H1 (cell line): ENCODE data around the gene MRPS15. TPM values are rescaled to one million over a fixed set of nuclear protein-coding genes. Genes with fewer than 3 reads are reported as not detected.
A peak's percentile ranks its signal among the peaks of the same experiment; 100 is the strongest.

Experiments
- CTCF ChIA-PET: fragments of 300-600 bp; sonication (Branson Sonifier 250); formaldehyde crosslinking; loops from one replicate; lab custom pipeline; 2021; ENCODE audit not compliant: partially characterized antibody; lab: Charles Lee
- POLR2A ChIA-PET: fragments of 300-600 bp; sonication (Branson Sonifier 250); formaldehyde crosslinking; loops from one replicate; lab custom pipeline; 2021; ENCODE audit warnings: inconsistent platforms; ENCODE audit not compliant: partially characterized antibody; lab: Charles Lee
- DNase-seq, 2 experiments: peaks; one replicate each; pipeline versions ENCODE4 v3.0.0 to v3.0.0-alpha.2; 2010 to 2022; ENCODE audit warnings: low spot score in 2 of 2, low read depth in 1 of 2, mixed read lengths in 1 of 2
- FAIRE-seq: peaks from 2 replicates; lab custom pipeline; 2011; peaks lifted over from hg19 to GRCh38; lab: Jason Lieb, UNC
- H2AFZ ChIP-seq: 2 replicates; pipeline ENCODE4 v1.8.1; 2012; ENCODE audit warnings: low read length, inconsistent platforms
- H2AK5ac ChIP-seq: 2 replicates; pipeline ENCODE4 v1.6.1; 2013; ENCODE audit warnings: low read depth, low read length
- H2BK120ac ChIP-seq: replicated peaks from 2 replicates; pipeline ENCODE3; 2013; ENCODE audit warnings: low read depth, low read length, inconsistent platforms
- H2BK12ac ChIP-seq: 2 replicates; pipeline ENCODE4 v1.6.1; 2013; ENCODE audit warnings: low read depth, low read length
- H2BK15ac ChIP-seq: 2 replicates; pipeline ENCODE4 v1.6.1; 2013; ENCODE audit warnings: low read length
- H2BK20ac ChIP-seq: 2 replicates; pipeline ENCODE4 v1.6.1; 2013; ENCODE audit warnings: low read length
- H2BK5ac ChIP-seq: 2 replicates; pipeline ENCODE4 v1.6.1; 2013; ENCODE audit warnings: low read depth, low read length
- H3K14ac ChIP-seq: 2 replicates; pipeline ENCODE4 v1.6.1; 2013; ENCODE audit warnings: inconsistent platforms; ENCODE audit not compliant: insufficient read length
- H3K18ac ChIP-seq: 2 replicates; pipeline ENCODE4 v1.6.1; 2013; ENCODE audit warnings: low read length; ENCODE audit errors: extremely low read depth
- H3K23ac ChIP-seq: 2 replicates; pipeline ENCODE4 v1.6.1; 2013; ENCODE audit warnings: inconsistent platforms; ENCODE audit not compliant: insufficient read length
- H3K23me2 ChIP-seq: 2 replicates; pipeline ENCODE4 v1.6.1; 2013; ENCODE audit warnings: low read depth, low read length
- H3K27ac ChIP-seq: 2 replicates; pipeline ENCODE4 v1.6.1; 2011; ENCODE audit warnings: low read depth, low read length, inconsistent platforms
- H3K27me3 ChIP-seq, 4 experiments: replicated peaks in 1 of 4; 1 replicate in 1 of 4; 2 replicates in 3 of 4; pipeline versions ENCODE4 v1.6.1 to v1.8.1; 2011 to 2013; ENCODE audit warnings: low read length in 3 of 4, mild to moderate bottlenecking in 3 of 4, inconsistent platforms in 2 of 4, mixed read lengths in 2 of 4, moderate library complexity in 1 of 4; ENCODE audit not compliant: control insufficient read depth in 3 of 4, insufficient read depth in 3 of 4; ENCODE audit errors: extremely low read depth in 1 of 4
- H3K36me3 ChIP-seq, 4 experiments: 2 replicates each; pipeline versions ENCODE4 v1.6.1 to v1.8.1; 2011 to 2013; ENCODE audit warnings: mild to moderate bottlenecking in 4 of 4, low read length in 3 of 4, moderate library complexity in 2 of 4, control low read depth in 1 of 4, inconsistent platforms in 1 of 4; ENCODE audit not compliant: insufficient read depth in 4 of 4, control insufficient read depth in 2 of 4
- H3K4ac ChIP-seq: replicated peaks from 2 replicates; pipeline ENCODE3; 2013; ENCODE audit warnings: low read length, low read depth, mixed read lengths, inconsistent platforms; ENCODE audit not compliant: insufficient read length
- H3K4me1 ChIP-seq, 4 experiments: replicated peaks in 1 of 4; 1 replicate in 1 of 4; 2 replicates in 3 of 4; pipeline versions ENCODE4 v1.6.1 to v1.8.1; 2011 to 2013; ENCODE audit warnings: low read length in 3 of 4, inconsistent platforms in 2 of 4, mixed read lengths in 1 of 4; ENCODE audit not compliant: insufficient read depth in 4 of 4, control insufficient read depth in 3 of 4
- H3K4me2 ChIP-seq, 2 experiments: 2 replicates each; pipeline versions ENCODE4 v1.6.1 to v1.8.1; 2011 to 2013; ENCODE audit warnings: low read depth in 2 of 2, low read length in 2 of 2, control low read depth in 1 of 2, inconsistent platforms in 1 of 2, mild to moderate bottlenecking in 1 of 2; ENCODE audit not compliant: insufficient read depth in 1 of 2
- H3K4me3 ChIP-seq, 4 experiments: fragments of 200-600, 300-600 bp in 1 of 4; sonication (generic), shearing (Covaris generic), sonication (Bioruptor Twin) in 1 of 4; 2 replicates each; pipeline versions ENCODE4 v1.5.1 to v1.8.1; 2011 to 2016; ENCODE audit warnings: low read length in 4 of 4, low read depth in 3 of 4, control low read depth in 2 of 4, inconsistent platforms in 2 of 4, mild to moderate bottlenecking in 2 of 4, mixed read lengths in 1 of 4, moderate library complexity in 1 of 4; ENCODE audit not compliant: insufficient read depth in 2 of 4; ENCODE audit errors: extremely low read depth in 1 of 4
- H3K56ac ChIP-seq: replicated peaks from 2 replicates; pipeline ENCODE3; 2013; ENCODE audit warnings: low read depth, mild to moderate bottlenecking, mixed read lengths, low read length, inconsistent platforms; ENCODE audit not compliant: insufficient read length
- H3K79me1 ChIP-seq: 2 replicates; pipeline ENCODE4 v1.6.1; 2013; ENCODE audit warnings: low read depth, low read length, control low read depth
- H3K79me2 ChIP-seq, 2 experiments: 2 replicates each; pipeline versions ENCODE4 v1.6.1 to v1.8.1; 2012 to 2013; ENCODE audit warnings: low read length in 2 of 2, mild to moderate bottlenecking in 2 of 2, inconsistent platforms in 1 of 2; ENCODE audit not compliant: insufficient read depth in 2 of 2, control insufficient read depth in 1 of 2
- H3K9ac ChIP-seq, 4 experiments: replicated peaks in 1 of 4; 1 replicate in 1 of 4; 2 replicates in 3 of 4; pipeline versions ENCODE4 v1.6.1 to v1.8.1; 2011 to 2013; ENCODE audit warnings: low read depth in 3 of 4, low read length in 3 of 4, control low read depth in 2 of 4, mild to moderate bottlenecking in 2 of 4, moderate library complexity in 2 of 4, inconsistent platforms in 1 of 4; ENCODE audit errors: extremely low read depth in 1 of 4
- H3K9me3 ChIP-seq, 2 experiments: 2 replicates each; pipeline versions ENCODE4 v1.6.1 to v1.8.1; 2012 to 2013; ENCODE audit warnings: mild to moderate bottlenecking in 2 of 2, moderate library complexity in 2 of 2, control low read depth in 1 of 2, inconsistent platforms in 1 of 2, low read depth in 1 of 2, low read length in 1 of 2, mixed read lengths in 1 of 2; ENCODE audit not compliant: insufficient read depth in 2 of 2
- H4K20me1 ChIP-seq, 2 experiments: replicated peaks in 1 of 2; 2 replicates each; pipeline versions ENCODE3 to v1.8.1; 2011 to 2013; ENCODE audit warnings: inconsistent platforms in 2 of 2, low read length in 2 of 2, mild to moderate bottlenecking in 1 of 2; ENCODE audit not compliant: insufficient read depth in 2 of 2, control insufficient read depth in 1 of 2
- H4K5ac ChIP-seq: 2 replicates; pipeline ENCODE4 v1.6.1; 2013; ENCODE audit warnings: low read length, low read depth, mixed read lengths, inconsistent platforms; ENCODE audit not compliant: insufficient read length
- H4K8ac ChIP-seq: 2 replicates; pipeline ENCODE4 v1.8.0; 2013; ENCODE audit warnings: mild to moderate bottlenecking, moderate library complexity, low read length, inconsistent platforms; ENCODE audit not compliant: insufficient read depth; ENCODE audit errors: extremely low read depth
- H4K91ac ChIP-seq: replicated peaks from 2 replicates; pipeline ENCODE3; 2013; ENCODE audit warnings: low read length, mixed read lengths, inconsistent platforms; ENCODE audit not compliant: insufficient read length
- PHF8 ChIP-seq: fragments of 200-600 bp; sonication (generic); conservative IDR thresholded peaks from 2 replicates; pipeline ENCODE4 v1.7.1; 2012; ENCODE audit warnings: low read depth, mild to moderate bottlenecking, inconsistent platforms, low read length, moderate library complexity
- RAD21 ChIP-seq, 2 experiments: IDR thresholded peaks in 1 of 2; conservative IDR thresholded peaks in 1 of 2; 2 replicates each; pipeline ENCODE4 v1.6.1; 2011; ENCODE audit warnings: low read depth in 2 of 2, low read length in 2 of 2, improper control_type of control experiment in 1 of 2, inconsistent platforms in 1 of 2, mild to moderate bottlenecking in 1 of 2, moderate library complexity in 1 of 2
- WGBS, 2 experiments: shearing (Covaris generic) in 1 of 2; methylation state at CpG; one replicate each; pipeline versions ENCODE4 v1.1.6 to v1.1.7; 2013 to 2015; ENCODE audit warnings: low lambda C conversion rate in 2 of 2, mixed read lengths in 2 of 2, inconsistent platforms in 1 of 2, low coverage in 1 of 2, missing lambda C conversion rate in 1 of 2; ENCODE audit not compliant: insufficient replicate concordance in 2 of 2, insufficient coverage in 1 of 2, insufficient read length in 1 of 2; ENCODE audit errors: extremely low coverage in 1 of 2, missing lambda C conversion rate in 1 of 2; 5-methylcytosine and 5-hydroxymethylcytosine counted together
- polyA plus RNA-seq, 7 experiments: library from polyadenylated mRNA; depleted of rRNA in 3 of 7; stranded (reverse) in 5 of 7; unstranded in 2 of 7; fragments of >200 nt in 5 of 7; fragments of 200-250 nt in 2 of 7; gene quantifications; 1 replicate in 5 of 7; 2 replicates in 1 of 7; 4 replicates in 1 of 7; pipeline versions ENCODE4 v1.2.1 to v1.2.3, GENCODE V29; 2011 to 2013; ENCODE audit warnings: missing spikeins in 2 of 7, mixed read lengths in 2 of 7
- total RNA-seq: library from RNA; stranded (reverse); fragmentation: NEBNext Ultra II Directional; extraction: Animal tissue kit (Norgen Biotek cat#: 25700); gene quantifications from 2 replicates; pipeline ENCODE4 v1.2.1, GENCODE V29; 2021
- TF ChIP-seq, protein P1 (sequence below), 3 experiments: IDR thresholded peaks; 1 replicate in 2 of 3; 2 replicates in 1 of 3; pipeline versions ENCODE4 v1.5.1 to v1.6.1; 2011; ENCODE audit warnings: low read length in 3 of 3, mild to moderate bottlenecking in 3 of 3, inconsistent platforms in 2 of 3, low read depth in 1 of 3, moderate library complexity in 1 of 3; ENCODE audit not compliant: insufficient read depth in 1 of 3; ENCODE audit errors: control extremely low read depth in 1 of 3

Gene MRPS15
- total and polyA plus RNA-seq, 2 of the 8 experiments (the other 6 are each of a cell fraction or from before 2014, with no cell fraction given) = 53.6 to 129 TPM

DNA sequence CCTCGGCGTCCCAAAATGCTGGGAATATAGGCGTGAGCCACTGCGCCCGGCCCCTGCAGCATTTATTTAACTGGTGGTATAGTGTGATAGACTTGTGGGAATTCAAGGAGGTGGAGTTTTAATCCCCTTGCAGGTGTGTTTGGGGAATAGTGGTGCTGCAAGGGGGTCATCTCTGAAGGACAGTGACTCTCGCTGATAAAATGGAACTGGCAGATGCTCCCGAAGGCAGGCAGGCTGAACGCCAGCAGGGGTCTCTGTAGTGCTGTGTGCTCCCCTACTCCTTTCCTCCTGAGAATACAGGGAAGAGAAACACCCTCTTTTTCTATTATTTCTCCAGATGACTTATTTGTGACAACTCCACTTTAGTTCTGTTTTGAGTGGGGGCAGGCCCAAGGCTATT lies 17.9 kb downstream of the MRPS15 start:
- FAIRE-seq = peak; percentile 93
- POLR2A ChIA-PET = no interaction called here

More for the DNA sequence above, 17.9 kb downstream of the MRPS15 start:
- no peak overlapping the region for H3K18ac ChIP-seq
- no peak overlapping the region for H3K4ac ChIP-seq
- H4K20me1 ChIP-seq = no peaks in the 10 kb centered on the region
- H4K5ac ChIP-seq = no peak overlapping the region
- no peaks in the 10 kb centered on the region for H3K9me3 ChIP-seq
- H3K4me2 ChIP-seq = no peak overlapping the region
- H3K27me3 ChIP-seq = no peaks in the 10 kb centered on the region
- no peak overlapping the region for H2BK20ac ChIP-seq
- H3K23ac ChIP-seq = no peak overlapping the region
- H4K8ac ChIP-seq = no peak overlapping the region
- no peak overlapping the region for H2BK12ac ChIP-seq
- no peaks in the 10 kb centered on the region; the same call in 1 of the 2 replicates for H3K23me2 ChIP-seq
- H3K27ac ChIP-seq = no peak overlapping the region
- H3K14ac ChIP-seq = no peak overlapping the region
- no peak overlapping the region for H3K4me3 ChIP-seq
- H3K9ac ChIP-seq = no peak overlapping the region
- TF ChIP-seq RAD21 (IDR thresholded peaks at IDR 0.05 in 1 of 2, conservative IDR thresholded peaks at IDR 0.05 in 1 of 2; ENCODE audit: low read depth in 2 of 2, low read length in 2 of 2) = peak; percentile 63 to 70
- no peak for TF ChIP-seq PHF8
- TF ChIP-seq, protein P1, sequence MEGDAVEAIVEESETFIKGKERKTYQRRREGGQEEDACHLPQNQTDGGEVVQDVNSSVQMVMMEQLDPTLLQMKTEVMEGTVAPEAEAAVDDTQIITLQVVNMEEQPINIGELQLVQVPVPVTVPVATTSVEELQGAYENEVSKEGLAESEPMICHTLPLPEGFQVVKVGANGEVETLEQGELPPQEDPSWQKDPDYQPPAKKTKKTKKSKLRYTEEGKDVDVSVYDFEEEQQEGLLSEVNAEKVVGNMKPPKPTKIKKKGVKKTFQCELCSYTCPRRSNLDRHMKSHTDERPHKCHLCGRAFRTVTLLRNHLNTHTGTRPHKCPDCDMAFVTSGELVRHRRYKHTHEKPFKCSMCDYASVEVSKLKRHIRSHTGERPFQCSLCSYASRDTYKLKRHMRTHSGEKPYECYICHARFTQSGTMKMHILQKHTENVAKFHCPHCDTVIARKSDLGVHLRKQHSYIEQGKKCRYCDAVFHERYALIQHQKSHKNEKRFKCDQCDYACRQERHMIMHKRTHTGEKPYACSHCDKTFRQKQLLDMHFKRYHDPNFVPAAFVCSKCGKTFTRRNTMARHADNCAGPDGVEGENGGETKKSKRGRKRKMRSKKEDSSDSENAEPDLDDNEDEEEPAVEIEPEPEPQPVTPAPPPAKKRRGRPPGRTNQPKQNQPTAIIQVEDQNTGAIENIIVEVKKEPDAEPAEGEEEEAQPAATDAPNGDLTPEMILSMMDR (IDR thresholded peaks at IDR 0.05; ENCODE audit: control extremely low read depth in 1 of 3, insufficient read depth in 1 of 3, low read depth in 1 of 3, low read length in 3 of 3) = peak; percentile 67 to 83 (median 80)
- no peak overlapping the region for H2AFZ ChIP-seq
- no peak overlapping the region for H2AK5ac ChIP-seq
- no peaks in the 10 kb centered on the region for H3K79me2 ChIP-seq
- H3K56ac ChIP-seq = no peak overlapping the region
- no peaks in the 10 kb centered on the region; a peak in 1 of 7 replicates for H3K4me1 ChIP-seq
- H2BK120ac ChIP-seq = no peak overlapping the region
- WGBS, 2 experiments = 66% methylated on average over 8 of the region's 8 CpGs; no CpG with 5 or more reads in 1 of the 2 experiments
- no peak overlapping the region for H2BK15ac ChIP-seq
- H4K91ac ChIP-seq = no peak overlapping the region
- no peaks in the 10 kb centered on the region for H3K79me1 ChIP-seq
- DNase-seq = peak in 1 of 2 experiments; percentile 63
- no peak overlapping the region for H2BK5ac ChIP-seq
- H3K36me3 ChIP-seq = no peaks in the 10 kb centered on the region
- CTCF ChIA-PET = interaction anchor here (0.7 to 1.3 kb wide), 7 partner anchors 9 to 83 kb away, joined by 3 to 9 read pairs (median 3); no protein-coding TSS in a partner anchor
